GM23338 (cell line): Measurements from ENCODE around the gene THBS4. TPM values are rescaled to one million over a fixed set of nuclear protein-coding genes. Genes with fewer than 3 reads are reported as not detected.

Experiments
- ATAC-seq: fragments of 200-7000 bp; cut with Tn5 transposase; 3 replicates; pipeline ENCODE4 v1.9.1; 2020
- DNase-seq: peaks from one replicate; pipeline ENCODE4 v3.0.0-alpha.2; 2015; ENCODE audit warnings: low spot score
- H2AFZ ChIP-seq: fragments of 200-600 bp; sonication (generic); 2 replicates; pipeline ENCODE4 v1.8.0; 2016; ENCODE audit warnings: antibody characterized with exemption, mild to moderate bottlenecking, moderate library complexity
- H3F3A ChIP-seq: fragments of 200-600 bp; sonication (generic); replicated peaks from 2 replicates; pipeline ENCODE4 v1.8.0; 2017; ENCODE audit warnings: antibody characterized with exemption, mixed run types, low read depth
- H3K27ac ChIP-seq: fragments of 200-600 bp; sonication (generic); 2 replicates; pipeline ENCODE4 v1.6.1; 2016; ENCODE audit warnings: low read depth
- H3K27me3 ChIP-seq: fragments of 200-600 bp; sonication (generic); 2 replicates; pipeline ENCODE4 v1.8.0; 2016; ENCODE audit warnings: mild to moderate bottlenecking, mixed run types, moderate library complexity; ENCODE audit not compliant: insufficient read depth
- H3K36me3 ChIP-seq: fragments of 200-600 bp; sonication (generic); 2 replicates; pipeline ENCODE4 v1.8.0; 2016; ENCODE audit warnings: mild to moderate bottlenecking; ENCODE audit not compliant: insufficient read depth
- H3K4me1 ChIP-seq: fragments of 200-600 bp; sonication (generic); 2 replicates; pipeline ENCODE4 v1.8.0; 2016; ENCODE audit warnings: mild to moderate bottlenecking, moderate library complexity; ENCODE audit not compliant: insufficient read depth
- H3K4me2 ChIP-seq: fragments of 200-600 bp; sonication (generic); 2 replicates; pipeline ENCODE4 v1.7.1; 2017; ENCODE audit warnings: mixed run types
- H3K4me3 ChIP-seq: fragments of 200-600 bp; sonication (generic); 2 replicates; pipeline ENCODE4 v1.6.1; 2016; ENCODE audit warnings: mixed run types
- H3K79me2 ChIP-seq: fragments of 200-600 bp; sonication (generic); replicated peaks from 2 replicates; pipeline ENCODE4 v1.8.0; 2017; ENCODE audit warnings: mild to moderate bottlenecking; ENCODE audit not compliant: insufficient read depth
- H3K9me2 ChIP-seq: fragments of 200-600 bp; sonication (generic); 2 replicates; pipeline ENCODE4 v1.8.0; 2017; ENCODE audit not compliant: insufficient read depth
- H4K20me1 ChIP-seq: fragments of 200-600 bp; sonication (generic); replicated peaks from 2 replicates; pipeline ENCODE4 v1.8.0; 2017; ENCODE audit warnings: mild to moderate bottlenecking; ENCODE audit not compliant: insufficient read depth
- H3K27ac Mint-ChIP-seq: 2 replicates; pipeline ENCODE4 v1.8.0; 2020; ENCODE audit warnings: inconsistent platforms, mild to moderate bottlenecking, moderate library complexity, mixed read lengths
- H3K27me3 Mint-ChIP-seq: 3 replicates; pipeline ENCODE4 v1.8.0; 2022; ENCODE audit warnings: low read depth, mild to moderate bottlenecking, moderate library complexity, mixed read lengths, inconsistent platforms; ENCODE audit not compliant: insufficient read depth, poor library complexity
- H3K36me3 Mint-ChIP-seq: 3 replicates; pipeline ENCODE4 v1.8.0; 2021; ENCODE audit warnings: low read depth, mild to moderate bottlenecking, inconsistent platforms, moderate library complexity, mixed read lengths
- H3K4me1 Mint-ChIP-seq: 3 replicates; pipeline ENCODE4 v1.8.0; 2020; ENCODE audit warnings: mild to moderate bottlenecking, inconsistent platforms, mixed read lengths
- H3K4me3 Mint-ChIP-seq: 3 replicates; pipeline ENCODE4 v1.8.0; 2021; ENCODE audit warnings: moderate library complexity, mild to moderate bottlenecking, inconsistent platforms, mixed read lengths
- H3K9me3 Mint-ChIP-seq: 3 replicates; pipeline ENCODE4 v1.8.0; 2020; ENCODE audit warnings: moderate library complexity, mild to moderate bottlenecking, inconsistent platforms, mixed read lengths
- EZH2 ChIP-seq: fragments of 200-600 bp; sonication (generic); IDR thresholded peaks from one replicate; pipeline ENCODE4 v1.8.0; 2017; ENCODE audit warnings: antibody characterized with exemption, mild to moderate bottlenecking, low read depth; ENCODE audit not compliant: unreplicated experiment
- EZH2phosphoT487 ChIP-seq: fragments of 200-600 bp; sonication (generic); IDR thresholded peaks from one replicate; pipeline ENCODE4 v1.8.1; 2018; ENCODE audit warnings: antibody characterized with exemption; ENCODE audit not compliant: unreplicated experiment
- JUNB ChIP-seq: IDR thresholded peaks from one replicate; pipeline ENCODE4 v1.6.1; 2016; ENCODE audit warnings: antibody characterized with exemption; ENCODE audit not compliant: unreplicated experiment
- POLR2AphosphoS5 ChIP-seq: IDR thresholded peaks from 2 replicates; pipeline ENCODE4 v1.6.1; 2016; ENCODE audit warnings: antibody characterized with exemption, low read depth
- STAT1 ChIP-seq: IDR thresholded peaks from one replicate; pipeline ENCODE4 v1.6.1; 2016; ENCODE audit warnings: antibody characterized with exemption; ENCODE audit not compliant: unreplicated experiment
- ZNF114 ChIP-seq: fragments of 250-450 bp; sonication (Bioruptor Pico); IDR thresholded peaks from 2 replicates; pipeline ENCODE4 v1.5.0; 2020; ENCODE audit warnings: mild to moderate bottlenecking, moderate library complexity
- ZNF331 ChIP-seq: fragments of 250-450 bp; sonication (Bioruptor Pico); IDR thresholded peaks from 2 replicates; pipeline ENCODE4 v1.5.0; 2020; ENCODE audit warnings: low read depth, mild to moderate bottlenecking, moderate library complexity
- polyA plus RNA-seq: library from polyadenylated mRNA; unstranded; fragments of >200 nt; fragmentation: Nextera tagmentation; extraction: Ambion mirVana; gene quantifications from 2 replicates; pipeline ENCODE4 v1.2.1, GENCODE V29; 2016
- total RNA-seq: library from RNA; depleted of rRNA; stranded (reverse); fragments of >200 nt; shearing (Covaris generic); gene quantifications from 2 replicates; pipeline ENCODE4 v1.2.3, GENCODE V29; 2014
- TF ChIP-seq, protein P1 (sequence below), 2 experiments: fragments of 200-600 bp in 1 of 2; sonication (generic) in 1 of 2; conservative IDR thresholded peaks; 2 replicates each; pipeline versions ENCODE4 v1.5.1 to v1.6.1; 2016 to 2017; ENCODE audit warnings: antibody characterized with exemption in 2 of 2, low read depth in 2 of 2, mild to moderate bottlenecking in 2 of 2, moderate library complexity in 1 of 2
- TF ChIP-seq, protein P2 (sequence below): IDR thresholded peaks from one replicate; pipeline ENCODE4 v1.6.1; 2018; ENCODE audit warnings: antibody characterized with exemption; ENCODE audit not compliant: unreplicated experiment
- TF ChIP-seq, protein P3 (sequence below): fragments of 250-450 bp; sonication (Bioruptor Pico); IDR thresholded peaks from 2 replicates; pipeline ENCODE4 v1.5.0; 2020; ENCODE audit warnings: mild to moderate bottlenecking, moderate library complexity

THBS4 gene
- total and polyA plus RNA-seq, 2 experiments from 2014 or later, result 14.0 to 23.2 TPM

DNA sequence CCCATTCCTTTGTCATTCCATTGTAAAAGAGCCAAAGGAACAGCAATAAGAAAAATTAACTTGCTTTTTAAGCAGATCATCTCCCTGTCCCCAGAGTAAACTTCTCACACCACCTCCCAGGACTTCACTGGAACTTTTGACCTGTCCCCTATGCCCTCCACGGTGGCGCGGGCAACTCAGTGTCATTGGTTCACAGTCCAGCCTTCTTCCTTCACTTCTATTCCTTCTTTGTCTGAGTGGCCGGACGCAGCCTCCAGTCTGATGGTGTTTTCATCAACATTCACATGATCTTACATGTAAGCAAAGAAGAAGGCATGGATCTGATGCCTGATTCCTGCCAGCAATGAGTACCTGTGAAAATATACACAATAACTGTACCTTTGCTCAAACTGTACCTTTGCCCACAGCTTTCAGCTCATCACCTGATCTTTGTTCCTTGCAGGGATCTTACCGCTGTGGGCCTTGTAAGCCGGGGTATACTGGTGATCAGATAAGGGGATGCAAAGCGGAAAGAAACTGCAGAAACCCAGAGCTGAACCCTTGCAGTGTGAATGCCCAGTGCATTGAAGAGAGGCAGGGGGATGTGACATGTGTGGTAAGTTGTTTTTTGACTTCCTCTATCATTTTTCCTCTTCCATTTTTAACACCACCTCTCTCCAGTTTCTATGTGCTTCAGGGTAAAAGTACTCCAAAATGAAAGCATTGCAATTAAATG is 32.5 kb downstream of the THBS4 start:
- Mint-ChIP-seq H3K36me3 (no peaks in the 10 kb centered on the region; the same call in 2 of the 3 replicates), H3K27me3 (peaks cover 3% of the 10 kb centered on the region), H3K4me1 (peaks cover 10% of the 10 kb centered on the region), H3K27ac (no peak overlapping the region), H3K9me3 (no peaks in the 10 kb centered on the region), H3K4me3 (no peak overlapping the region)
- Histone ChIP-seq H3K4me2 (no peak overlapping the region), H3K27me3 (no peaks in the 10 kb centered on the region), H3K4me1 (peaks cover 20% of the 10 kb centered on the region; the same call in 1 of the 2 replicates), H3F3A (peaks cover 5% of the 10 kb centered on the region; the same call in 1 of the 2 replicates), H3K9me2 (no peaks in the 10 kb centered on the region), H3K79me2 (no peaks in the 10 kb centered on the region), H4K20me1 (no peaks in the 10 kb centered on the region), H2AFZ (no peak overlapping the region), H3K36me3 (no peaks in the 10 kb centered on the region), H3K4me3 (no peak overlapping the region), H3K27ac (no peak overlapping the region)
- ATAC-seq, result no peak
- no peak for DNase-seq
- TF ChIP-seq ZNF331 (CRISPR knock-in tag) (no peak), EZH2phosphoT487 (no peak), ZNF114 (CRISPR knock-in tag) (no peak), JUNB (no peak), POLR2AphosphoS5 (no peak), EZH2 (no peak), STAT1 (no peak)
- TF ChIP-seq, protein P1, sequence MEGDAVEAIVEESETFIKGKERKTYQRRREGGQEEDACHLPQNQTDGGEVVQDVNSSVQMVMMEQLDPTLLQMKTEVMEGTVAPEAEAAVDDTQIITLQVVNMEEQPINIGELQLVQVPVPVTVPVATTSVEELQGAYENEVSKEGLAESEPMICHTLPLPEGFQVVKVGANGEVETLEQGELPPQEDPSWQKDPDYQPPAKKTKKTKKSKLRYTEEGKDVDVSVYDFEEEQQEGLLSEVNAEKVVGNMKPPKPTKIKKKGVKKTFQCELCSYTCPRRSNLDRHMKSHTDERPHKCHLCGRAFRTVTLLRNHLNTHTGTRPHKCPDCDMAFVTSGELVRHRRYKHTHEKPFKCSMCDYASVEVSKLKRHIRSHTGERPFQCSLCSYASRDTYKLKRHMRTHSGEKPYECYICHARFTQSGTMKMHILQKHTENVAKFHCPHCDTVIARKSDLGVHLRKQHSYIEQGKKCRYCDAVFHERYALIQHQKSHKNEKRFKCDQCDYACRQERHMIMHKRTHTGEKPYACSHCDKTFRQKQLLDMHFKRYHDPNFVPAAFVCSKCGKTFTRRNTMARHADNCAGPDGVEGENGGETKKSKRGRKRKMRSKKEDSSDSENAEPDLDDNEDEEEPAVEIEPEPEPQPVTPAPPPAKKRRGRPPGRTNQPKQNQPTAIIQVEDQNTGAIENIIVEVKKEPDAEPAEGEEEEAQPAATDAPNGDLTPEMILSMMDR (conservative IDR thresholded peaks at IDR 0.05; ENCODE audit: low read depth in 2 of 2), result no peak
- TF ChIP-seq, protein P2, sequence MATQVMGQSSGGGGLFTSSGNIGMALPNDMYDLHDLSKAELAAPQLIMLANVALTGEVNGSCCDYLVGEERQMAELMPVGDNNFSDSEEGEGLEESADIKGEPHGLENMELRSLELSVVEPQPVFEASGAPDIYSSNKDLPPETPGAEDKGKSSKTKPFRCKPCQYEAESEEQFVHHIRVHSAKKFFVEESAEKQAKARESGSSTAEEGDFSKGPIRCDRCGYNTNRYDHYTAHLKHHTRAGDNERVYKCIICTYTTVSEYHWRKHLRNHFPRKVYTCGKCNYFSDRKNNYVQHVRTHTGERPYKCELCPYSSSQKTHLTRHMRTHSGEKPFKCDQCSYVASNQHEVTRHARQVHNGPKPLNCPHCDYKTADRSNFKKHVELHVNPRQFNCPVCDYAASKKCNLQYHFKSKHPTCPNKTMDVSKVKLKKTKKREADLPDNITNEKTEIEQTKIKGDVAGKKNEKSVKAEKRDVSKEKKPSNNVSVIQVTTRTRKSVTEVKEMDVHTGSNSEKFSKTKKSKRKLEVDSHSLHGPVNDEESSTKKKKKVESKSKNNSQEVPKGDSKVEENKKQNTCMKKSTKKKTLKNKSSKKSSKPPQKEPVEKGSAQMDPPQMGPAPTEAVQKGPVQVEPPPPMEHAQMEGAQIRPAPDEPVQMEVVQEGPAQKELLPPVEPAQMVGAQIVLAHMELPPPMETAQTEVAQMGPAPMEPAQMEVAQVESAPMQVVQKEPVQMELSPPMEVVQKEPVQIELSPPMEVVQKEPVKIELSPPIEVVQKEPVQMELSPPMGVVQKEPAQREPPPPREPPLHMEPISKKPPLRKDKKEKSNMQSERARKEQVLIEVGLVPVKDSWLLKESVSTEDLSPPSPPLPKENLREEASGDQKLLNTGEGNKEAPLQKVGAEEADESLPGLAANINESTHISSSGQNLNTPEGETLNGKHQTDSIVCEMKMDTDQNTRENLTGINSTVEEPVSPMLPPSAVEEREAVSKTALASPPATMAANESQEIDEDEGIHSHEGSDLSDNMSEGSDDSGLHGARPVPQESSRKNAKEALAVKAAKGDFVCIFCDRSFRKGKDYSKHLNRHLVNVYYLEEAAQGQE, result no peak
- TF ChIP-seq, protein P3, sequence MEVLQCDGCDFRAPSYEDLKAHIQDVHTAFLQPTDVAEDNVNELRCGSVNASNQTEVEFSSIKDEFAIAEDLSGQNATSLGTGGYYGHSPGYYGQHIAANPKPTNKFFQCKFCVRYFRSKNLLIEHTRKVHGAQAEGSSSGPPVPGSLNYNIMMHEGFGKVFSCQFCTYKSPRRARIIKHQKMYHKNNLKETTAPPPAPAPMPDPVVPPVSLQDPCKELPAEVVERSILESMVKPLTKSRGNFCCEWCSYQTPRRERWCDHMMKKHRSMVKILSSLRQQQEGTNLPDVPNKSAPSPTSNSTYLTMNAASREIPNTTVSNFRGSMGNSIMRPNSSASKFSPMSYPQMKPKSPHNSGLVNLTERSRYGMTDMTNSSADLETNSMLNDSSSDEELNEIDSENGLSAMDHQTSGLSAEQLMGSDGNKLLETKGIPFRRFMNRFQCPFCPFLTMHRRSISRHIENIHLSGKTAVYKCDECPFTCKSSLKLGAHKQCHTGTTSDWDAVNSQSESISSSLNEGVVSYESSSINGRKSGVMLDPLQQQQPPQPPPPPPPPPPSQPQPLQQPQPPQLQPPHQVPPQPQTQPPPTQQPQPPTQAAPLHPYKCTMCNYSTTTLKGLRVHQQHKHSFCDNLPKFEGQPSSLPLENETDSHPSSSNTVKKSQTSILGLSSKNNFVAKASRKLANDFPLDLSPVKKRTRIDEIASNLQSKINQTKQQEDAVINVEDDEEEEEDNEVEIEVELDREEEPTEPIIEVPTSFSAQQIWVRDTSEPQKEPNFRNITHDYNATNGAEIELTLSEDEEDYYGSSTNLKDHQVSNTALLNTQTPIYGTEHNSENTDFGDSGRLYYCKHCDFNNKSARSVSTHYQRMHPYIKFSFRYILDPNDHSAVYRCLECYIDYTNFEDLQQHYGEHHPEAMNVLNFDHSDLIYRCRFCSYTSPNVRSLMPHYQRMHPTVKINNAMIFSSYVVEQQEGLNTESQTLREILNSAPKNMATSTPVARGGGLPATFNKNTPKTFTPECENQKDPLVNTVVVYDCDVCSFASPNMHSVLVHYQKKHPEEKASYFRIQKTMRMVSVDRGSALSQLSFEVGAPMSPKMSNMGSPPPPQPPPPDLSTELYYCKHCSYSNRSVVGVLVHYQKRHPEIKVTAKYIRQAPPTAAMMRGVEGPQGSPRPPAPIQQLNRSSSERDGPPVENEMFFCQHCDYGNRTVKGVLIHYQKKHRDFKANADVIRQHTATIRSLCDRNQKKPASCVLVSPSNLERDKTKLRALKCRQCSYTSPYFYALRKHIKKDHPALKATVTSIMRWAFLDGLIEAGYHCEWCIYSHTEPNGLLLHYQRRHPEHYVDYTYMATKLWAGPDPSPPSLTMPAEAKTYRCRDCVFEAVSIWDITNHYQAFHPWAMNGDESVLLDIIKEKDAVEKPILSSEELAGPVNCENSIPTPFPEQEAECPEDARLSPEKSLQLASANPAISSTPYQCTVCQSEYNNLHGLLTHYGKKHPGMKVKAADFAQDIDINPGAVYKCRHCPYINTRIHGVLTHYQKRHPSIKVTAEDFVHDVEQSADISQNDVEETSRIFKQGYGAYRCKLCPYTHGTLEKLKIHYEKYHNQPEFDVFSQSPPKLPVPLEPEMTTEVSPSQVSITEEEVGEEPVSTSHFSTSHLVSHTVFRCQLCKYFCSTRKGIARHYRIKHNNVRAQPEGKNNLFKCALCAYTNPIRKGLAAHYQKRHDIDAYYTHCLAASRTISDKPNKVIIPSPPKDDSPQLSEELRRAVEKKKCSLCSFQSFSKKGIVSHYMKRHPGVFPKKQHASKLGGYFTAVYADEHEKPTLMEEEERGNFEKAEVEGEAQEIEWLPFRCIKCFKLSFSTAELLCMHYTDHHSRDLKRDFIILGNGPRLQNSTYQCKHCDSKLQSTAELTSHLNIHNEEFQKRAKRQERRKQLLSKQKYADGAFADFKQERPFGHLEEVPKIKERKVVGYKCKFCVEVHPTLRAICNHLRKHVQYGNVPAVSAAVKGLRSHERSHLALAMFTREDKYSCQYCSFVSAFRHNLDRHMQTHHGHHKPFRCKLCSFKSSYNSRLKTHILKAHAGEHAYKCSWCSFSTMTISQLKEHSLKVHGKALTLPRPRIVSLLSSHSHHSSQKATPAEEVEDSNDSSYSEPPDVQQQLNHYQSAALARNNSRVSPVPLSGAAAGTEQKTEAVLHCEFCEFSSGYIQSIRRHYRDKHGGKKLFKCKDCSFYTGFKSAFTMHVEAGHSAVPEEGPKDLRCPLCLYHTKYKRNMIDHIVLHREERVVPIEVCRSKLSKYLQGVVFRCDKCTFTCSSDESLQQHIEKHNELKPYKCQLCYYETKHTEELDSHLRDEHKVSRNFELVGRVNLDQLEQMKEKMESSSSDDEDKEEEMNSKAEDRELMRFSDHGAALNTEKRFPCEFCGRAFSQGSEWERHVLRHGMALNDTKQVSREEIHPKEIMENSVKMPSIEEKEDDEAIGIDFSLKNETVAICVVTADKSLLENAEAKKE (CRISPR knock-in tag), result no peak
